WTC11 (cell line): ENCODE results near the gene LYRM9. TPM values are rescaled to one million over a fixed set of nuclear protein-coding genes. Genes with fewer than 3 reads are reported as not detected.

Experiments
- ATAC-seq: fragments of 200-7000 bp; cut with Tn5 transposase; 2 replicates; pipeline ENCODE4 v1.10.0; 2021; ENCODE audit warnings: mild to moderate bottlenecking, moderate library complexity
- CTCF ChIA-PET: fragments of 300-600 bp; sonication (Branson Sonifier 250); formaldehyde crosslinking; loops from one replicate; lab custom pipeline; 2021; ENCODE audit warnings: antibody characterized with exemption; lab: Charles Lee
- POLR2A ChIA-PET: fragments of 350-600 bp; sonication (Branson Sonifier 250); formaldehyde crosslinking; loops from one replicate; lab custom pipeline; 2021; ENCODE audit warnings: antibody characterized with exemption; lab: Charles Lee
- DNase-seq: peaks from one replicate; pipeline ENCODE4 v3.0.0; 2021; ENCODE audit warnings: low spot score
- H3K27ac Mint-ChIP-seq: 2 replicates; pipeline ENCODE4 v1.8.0; 2021; ENCODE audit warnings: mixed read lengths
- H3K27me3 Mint-ChIP-seq: 2 replicates; pipeline ENCODE4 v1.8.0; 2021; ENCODE audit warnings: low read depth, mild to moderate bottlenecking, moderate library complexity, mixed read lengths
- H3K36me3 Mint-ChIP-seq: 2 replicates; pipeline ENCODE4 v1.8.0; 2021; ENCODE audit warnings: mixed read lengths
- H3K4me1 Mint-ChIP-seq: 2 replicates; pipeline ENCODE4 v1.8.0; 2022; ENCODE audit warnings: mixed read lengths
- H3K4me3 Mint-ChIP-seq: 2 replicates; pipeline ENCODE4 v1.8.0; 2021; ENCODE audit warnings: mild to moderate bottlenecking, moderate library complexity, mixed read lengths
- H3K9me3 Mint-ChIP-seq: 2 replicates; pipeline ENCODE4 v1.8.0; 2021; ENCODE audit warnings: mixed read lengths
- ATF1 ChIP-seq: sonication (generic); formaldehyde crosslinking; IDR thresholded peaks from 2 replicates; pipeline ENCODE4 v1.8.1; 2023; ENCODE audit warnings: mild to moderate bottlenecking, moderate library complexity, missing genetic modification reagents
- ATF2 ChIP-seq: sonication (generic); formaldehyde crosslinking; IDR thresholded peaks from 2 replicates; pipeline ENCODE4 v1.8.1; 2022; ENCODE audit warnings: low read depth, missing genetic modification reagents, borderline replicate concordance
- ATF3 ChIP-seq: sonication (generic); formaldehyde crosslinking; conservative IDR thresholded peaks from 2 replicates; pipeline ENCODE4 v1.8.1; 2022; ENCODE audit warnings: mild to moderate bottlenecking, missing genetic modification reagents
- ATF6 ChIP-seq: sonication (generic); formaldehyde crosslinking; IDR thresholded peaks from 2 replicates; pipeline ENCODE4 v1.8.1; 2023; ENCODE audit warnings: mild to moderate bottlenecking, missing genetic modification reagents
- ETV6 ChIP-seq: sonication (generic); formaldehyde crosslinking; IDR thresholded peaks from 2 replicates; pipeline ENCODE4 v1.8.1; 2022; ENCODE audit warnings: mild to moderate bottlenecking, missing genetic modification reagents
- FOXJ3 ChIP-seq: sonication (generic); formaldehyde crosslinking; IDR thresholded peaks from 2 replicates; pipeline ENCODE4 v1.9.0; 2021; ENCODE audit warnings: missing genetic modification reagents, mild to moderate bottlenecking, borderline replicate concordance
- FOXK1 ChIP-seq: sonication (generic); formaldehyde crosslinking; IDR thresholded peaks from 2 replicates; pipeline ENCODE4 v1.8.0; 2022; ENCODE audit warnings: mild to moderate bottlenecking, moderate library complexity, missing genetic modification reagents
- GTF2I ChIP-seq: fragments of 250-450 bp; sonication (Bioruptor Pico); conservative IDR thresholded peaks from 2 replicates; pipeline ENCODE4 v1.4.0; 2021; ENCODE audit warnings: mild to moderate bottlenecking
- JUN ChIP-seq: sonication (generic); formaldehyde crosslinking; IDR thresholded peaks from 2 replicates; pipeline ENCODE4 v1.8.0; 2023; ENCODE audit warnings: mild to moderate bottlenecking, missing genetic modification reagents
- NR1H2 ChIP-seq: sonication (generic); formaldehyde crosslinking; IDR thresholded peaks from 2 replicates; pipeline ENCODE4 v1.9.0; 2021; ENCODE audit warnings: mild to moderate bottlenecking, moderate library complexity, missing genetic modification reagents
- TEAD1 ChIP-seq: sonication (generic); formaldehyde crosslinking; IDR thresholded peaks from 2 replicates; pipeline ENCODE4 v1.8.0; 2022; ENCODE audit warnings: mild to moderate bottlenecking, missing genetic modification reagents
- ZBTB21 ChIP-seq: sonication (generic); formaldehyde crosslinking; IDR thresholded peaks from 2 replicates; pipeline ENCODE4 v1.8.1; 2023; ENCODE audit warnings: mild to moderate bottlenecking, missing genetic modification reagents, borderline replicate concordance
- ZMAT4 ChIP-seq: fragments of 250-450 bp; sonication (Bioruptor Pico); IDR thresholded peaks from 2 replicates; pipeline ENCODE4 v1.9.0; 2021; ENCODE audit warnings: mild to moderate bottlenecking
- ZNF219 ChIP-seq: sonication (generic); formaldehyde crosslinking; IDR thresholded peaks from 2 replicates; pipeline ENCODE4 v1.8.0; 2023; ENCODE audit warnings: missing genetic modification reagents, mild to moderate bottlenecking, borderline replicate concordance
- ZNF425 ChIP-seq: fragments of 250-450 bp; sonication (Bioruptor Pico); conservative IDR thresholded peaks from 2 replicates; pipeline ENCODE4 v1.9.0; 2021; ENCODE audit warnings: mild to moderate bottlenecking
- total RNA-seq: library from RNA; stranded (reverse); gene quantifications from 3 replicates; pipeline ENCODE4 v1.2.3, GENCODE V29; 2021
- TF ChIP-seq, protein P1 (sequence below): sonication (generic); formaldehyde crosslinking; IDR thresholded peaks from 2 replicates; pipeline ENCODE4 v1.8.1; 2023; ENCODE audit warnings: mild to moderate bottlenecking, moderate library complexity, missing genetic modification reagents
- TF ChIP-seq, protein P2 (sequence below): sonication (generic); formaldehyde crosslinking; IDR thresholded peaks from 2 replicates; pipeline ENCODE4 v1.8.1; 2023; ENCODE audit warnings: mild to moderate bottlenecking, missing genetic modification reagents, moderate library complexity

LYRM9 gene
- total RNA-seq, 1 experiment from 2014 or later, result 3.6 TPM

- Mint-ChIP-seq H3K36me3 (no peaks in the 10 kb centered on the region), H3K27ac (no peak overlapping the region), H3K4me3 (no peak overlapping the region), H3K27me3 (peaks cover 42% of the 10 kb centered on the region), H3K4me1 (no peaks in the 10 kb centered on the region), H3K9me3 (no peaks in the 10 kb centered on the region)
- ChIA-PET CTCF (no interaction called here), POLR2A (no interaction called here)
- ATAC-seq, result no peak
- TF ChIP-seq GTF2I (CRISPR knock-in tag) (no peak), FOXK1 (no peak), NR1H2 (CRISPR knock-in tag) (no peak), ATF1 (CRISPR knock-in tag) (no peak), JUN (CRISPR knock-in tag) (no peak), ZNF425 (CRISPR knock-in tag) (no peak), ZNF219 (CRISPR knock-in tag) (no peak), FOXJ3 (CRISPR knock-in tag) (no peak), ETV6 (no peak), ATF2 (no peak), ZMAT4 (CRISPR knock-in tag) (no peak), TEAD1 (CRISPR knock-in tag) (no peak)
- TF ChIP-seq, protein P1, sequence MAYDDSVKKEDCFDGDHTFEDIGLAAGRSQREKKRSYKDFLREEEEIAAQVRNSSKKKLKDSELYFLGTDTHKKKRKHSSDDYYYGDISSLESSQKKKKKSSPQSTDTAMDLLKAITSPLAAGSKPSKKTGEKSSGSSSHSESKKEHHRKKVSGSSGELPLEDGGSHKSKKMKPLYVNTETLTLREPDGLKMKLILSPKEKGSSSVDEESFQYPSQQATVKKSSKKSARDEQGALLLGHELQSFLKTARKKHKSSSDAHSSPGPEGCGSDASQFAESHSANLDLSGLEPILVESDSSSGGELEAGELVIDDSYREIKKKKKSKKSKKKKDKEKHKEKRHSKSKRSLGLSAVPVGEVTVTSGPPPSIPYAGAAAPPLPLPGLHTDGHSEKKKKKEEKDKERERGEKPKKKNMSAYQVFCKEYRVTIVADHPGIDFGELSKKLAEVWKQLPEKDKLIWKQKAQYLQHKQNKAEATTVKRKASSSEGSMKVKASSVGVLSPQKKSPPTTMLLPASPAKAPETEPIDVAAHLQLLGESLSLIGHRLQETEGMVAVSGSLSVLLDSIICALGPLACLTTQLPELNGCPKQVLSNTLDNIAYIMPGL (CRISPR knock-in tag), result no peak
- DNase-seq, result no peak
These were observed 28.4 kb upstream of the LYRM9 start for GRCh38 chr17:27921599-27921998.

DNA sequence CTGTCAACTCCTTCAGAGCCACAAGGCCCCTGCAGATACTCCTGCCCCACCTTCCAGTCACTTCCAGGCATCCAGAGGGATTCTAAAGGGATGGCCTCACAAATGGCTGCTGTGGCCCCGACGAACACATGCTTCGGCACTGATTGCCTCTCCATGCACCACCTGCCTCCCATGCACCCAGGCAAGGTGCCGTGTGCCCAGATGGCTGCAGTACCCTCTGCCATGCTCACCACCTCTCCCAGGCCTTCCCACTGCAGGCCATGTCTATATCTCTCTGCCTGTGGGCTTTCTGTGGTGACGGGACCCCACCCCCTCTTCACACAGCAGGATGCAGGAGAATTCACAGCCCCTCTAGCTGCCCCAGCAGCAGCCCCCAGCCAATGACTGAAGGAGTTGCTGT lies 27.9 kb upstream of the LYRM9 start:
- ChIA-PET CTCF (no interaction called here), POLR2A (no interaction called here)
- DNase-seq (no peak), ATAC-seq (no peak)
- peaks cover 47% of the 10 kb centered on the region for H3K27me3 Mint-ChIP-seq
- no peaks in the 10 kb centered on the region for H3K9me3 Mint-ChIP-seq
- no peaks in the 10 kb centered on the region for H3K36me3 Mint-ChIP-seq
- no peak overlapping the region for H3K27ac Mint-ChIP-seq
- no peak overlapping the region for H3K4me3 Mint-ChIP-seq
- H3K4me1 Mint-ChIP-seq, result peaks cover under 1% of the 10 kb centered on the region
- TF ChIP-seq, protein P2, sequence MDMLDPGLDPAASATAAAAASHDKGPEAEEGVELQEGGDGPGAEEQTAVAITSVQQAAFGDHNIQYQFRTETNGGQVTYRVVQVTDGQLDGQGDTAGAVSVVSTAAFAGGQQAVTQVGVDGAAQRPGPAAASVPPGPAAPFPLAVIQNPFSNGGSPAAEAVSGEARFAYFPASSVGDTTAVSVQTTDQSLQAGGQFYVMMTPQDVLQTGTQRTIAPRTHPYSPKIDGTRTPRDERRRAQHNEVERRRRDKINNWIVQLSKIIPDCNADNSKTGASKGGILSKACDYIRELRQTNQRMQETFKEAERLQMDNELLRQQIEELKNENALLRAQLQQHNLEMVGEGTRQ (CRISPR knock-in tag), result no peak
- TF ChIP-seq ATF6 (CRISPR knock-in tag) (no peak), ATF2 (no peak), ZBTB21 (no peak), ZMAT4 (CRISPR knock-in tag) (no peak), ATF3 (CRISPR knock-in tag) (no peak)
